M059J (cell line): ENCODE measurements around the gene ELFN1. TPM values are rescaled to one million over a fixed set of nuclear protein-coding genes. Genes with fewer than 3 reads are reported as not detected.

ENCODE experiments used
- DNase-seq: peaks from one replicate; pipeline ENCODE4 v3.0.0-alpha.2; 2012; ENCODE audit warnings: low read depth
- total RNA-seq: library from RNA; depleted of rRNA; stranded (reverse); fragments of >200 nt; shearing (Covaris generic); gene quantifications from 2 replicates; pipeline ENCODE4 v1.2.3, GENCODE V29; 2014

The ELFN1 gene
- total RNA-seq, 1 experiment from 2014 or later: not detected

GRCh38 chr7:1725199-1725690 is 55.2 kb downstream of the ELFN1 start:
- no peak for DNase-seq

- DNase-seq: no peak
Observed at GRCh38 chr7:1725766-1726630, 55.9 kb downstream of the ELFN1 start.

GRCh38 chr7:1727079-1727478 is 57.0 kb downstream of the ELFN1 start:
- DNase-seq: no peak

GRCh38 chr7:1727812-1728570 is 57.9 kb downstream of the ELFN1 start:
- no peak for DNase-seq

- no peak for DNase-seq
Observed at GRCh38 chr7:1729183-1729582, 59.1 kb downstream of the ELFN1 start.

- DNase-seq: no peak
Observed at GRCh38 chr7:1729773-1730172, 59.7 kb downstream of the ELFN1 start.

- DNase-seq: no peak
Observed at GRCh38 chr7:1732072-1732471, 62.0 kb downstream of the ELFN1 start.

GRCh38 chr7:1732645-1733044 is 62.6 kb downstream of the ELFN1 start:
- DNase-seq: no peak

- no peak for DNase-seq
Observed at GRCh38 chr7:1733206-1733907, 63.3 kb downstream of the ELFN1 start.

GRCh38 chr7:1733908-1734730 is 64.0 kb downstream of the ELFN1 start:
- no peak for DNase-seq

GRCh38 chr7:1735262-1735661 is 65.2 kb downstream of the ELFN1 start:
- no peak for DNase-seq

GRCh38 chr7:1735806-1736483 is 65.9 kb downstream of the ELFN1 start:
- no peak for DNase-seq

GRCh38 chr7:1736484-1736817 is 66.4 kb downstream of the ELFN1 start:
- DNase-seq: no peak

GRCh38 chr7:1736830-1737229 is 66.8 kb downstream of the ELFN1 start:
- DNase-seq: no peak

- no peak for DNase-seq
Observed at GRCh38 chr7:1737523-1737922, 67.4 kb downstream of the ELFN1 start.

GRCh38 chr7:1737956-1738355 is 67.9 kb downstream of the ELFN1 start:
- no peak for DNase-seq

- DNase-seq: no peak
Observed at GRCh38 chr7:1738511-1738910, 68.4 kb downstream of the ELFN1 start.

GRCh38 chr7:1738956-1739355 is 68.9 kb downstream of the ELFN1 start:
- DNase-seq: no peak

- no peak for DNase-seq
Observed at GRCh38 chr7:1739593-1739992, 69.5 kb downstream of the ELFN1 start.

- DNase-seq: no peak
Observed at GRCh38 chr7:1740214-1740613, 70.1 kb downstream of the ELFN1 start.

GRCh38 chr7:1741246-1741645 is 71.2 kb downstream of the ELFN1 start:
- no peak for DNase-seq
